Superior temporal gyrus (tissue), 1 donor: Measurements from ENCODE around the gene ADARB2.

Experiments used
- DNase-seq: peaks from one replicate; pipeline ENCODE4 v3.0.0-alpha.2; 2016; ENCODE audit errors: extremely low spot score

The ADARB2 gene

DNA sequence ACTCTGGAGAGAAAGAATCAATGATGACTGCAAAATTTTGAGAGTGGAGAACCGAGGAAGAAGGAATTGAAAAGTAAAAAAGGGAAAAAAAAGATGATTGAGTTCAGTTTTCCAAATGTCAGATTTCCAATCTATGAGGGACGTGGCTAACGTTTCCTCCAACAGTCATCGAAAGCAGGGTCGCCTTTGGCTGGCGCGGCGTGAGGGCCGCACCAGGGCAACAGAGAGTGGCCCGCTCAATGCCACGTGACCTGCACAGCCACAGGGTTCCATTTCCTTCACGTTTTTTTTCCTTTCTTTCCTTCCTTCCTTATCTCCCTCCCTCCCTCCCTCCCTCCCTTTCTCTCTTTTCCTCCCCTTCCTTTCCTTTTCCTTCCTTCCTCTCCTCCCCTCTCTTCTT lies 579.3 kb downstream of the ADARB2 start:
- DNase-seq: no peak

DNA sequence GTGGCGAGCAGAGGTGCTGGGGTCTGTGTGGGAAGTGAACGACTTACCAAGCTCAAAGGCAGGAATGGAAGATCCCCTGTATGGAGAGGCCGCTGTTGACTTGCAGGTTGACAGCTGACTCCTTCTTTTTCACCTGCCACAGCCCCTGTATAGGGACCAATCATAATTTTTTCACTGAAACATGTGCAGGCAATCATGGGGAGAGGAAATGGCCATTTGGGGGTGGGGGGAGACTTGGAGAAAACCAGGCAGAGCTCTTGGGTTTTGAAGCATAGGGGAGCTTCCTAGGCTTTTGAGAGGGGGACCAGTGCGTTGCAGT lies 579.8 kb downstream of the ADARB2 start:
- DNase-seq: no peak

DNA sequence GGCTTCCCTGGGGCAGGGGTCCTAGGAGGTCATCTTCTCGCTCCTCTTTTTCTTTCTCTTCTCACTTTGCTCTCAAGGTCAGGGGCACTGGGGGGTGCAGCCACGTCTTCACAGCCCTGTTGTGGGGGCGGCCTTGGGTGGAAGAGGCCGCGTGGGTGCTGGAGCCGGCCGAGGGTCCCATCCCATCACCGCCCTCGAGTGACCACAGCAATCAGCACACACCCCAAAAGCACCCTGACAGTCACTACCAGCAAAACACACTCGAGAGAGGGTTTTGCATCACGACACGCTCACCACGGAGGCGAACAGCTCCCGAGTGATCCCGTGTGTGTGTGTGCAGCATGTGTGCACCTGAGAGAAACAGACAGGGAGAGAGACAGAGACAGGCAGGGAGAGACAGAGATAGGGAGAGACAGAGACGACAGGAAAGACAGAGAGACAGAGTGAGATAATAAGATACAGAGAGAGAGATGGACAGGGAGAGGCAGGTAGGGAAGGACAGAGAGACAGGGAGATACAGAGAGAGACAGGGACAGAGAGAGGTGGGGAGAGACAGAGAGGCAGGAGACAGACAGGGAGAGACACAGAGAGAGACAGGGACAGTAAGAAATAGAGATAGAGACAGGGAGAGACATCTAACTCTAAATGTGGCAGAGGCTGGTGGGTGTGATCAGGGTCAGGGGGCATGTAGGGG lies 580.3 kb downstream of the ADARB2 start:
- DNase-seq: no peak

DNA sequence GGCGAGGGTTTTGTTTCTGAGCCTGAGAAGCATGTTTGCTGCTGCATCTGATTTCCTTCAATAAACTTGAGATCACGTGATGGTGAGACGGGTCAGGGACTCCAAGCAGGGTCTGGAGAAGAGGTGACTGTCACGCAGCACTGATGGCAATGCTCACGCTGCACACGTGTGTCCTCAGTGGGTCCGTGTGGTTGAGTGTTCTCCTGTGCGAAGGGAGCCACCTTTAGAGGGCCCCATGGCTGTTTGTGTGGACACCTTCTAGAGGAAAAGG lies 580.8 kb downstream of the ADARB2 start:
- DNase-seq: no peak

DNA sequence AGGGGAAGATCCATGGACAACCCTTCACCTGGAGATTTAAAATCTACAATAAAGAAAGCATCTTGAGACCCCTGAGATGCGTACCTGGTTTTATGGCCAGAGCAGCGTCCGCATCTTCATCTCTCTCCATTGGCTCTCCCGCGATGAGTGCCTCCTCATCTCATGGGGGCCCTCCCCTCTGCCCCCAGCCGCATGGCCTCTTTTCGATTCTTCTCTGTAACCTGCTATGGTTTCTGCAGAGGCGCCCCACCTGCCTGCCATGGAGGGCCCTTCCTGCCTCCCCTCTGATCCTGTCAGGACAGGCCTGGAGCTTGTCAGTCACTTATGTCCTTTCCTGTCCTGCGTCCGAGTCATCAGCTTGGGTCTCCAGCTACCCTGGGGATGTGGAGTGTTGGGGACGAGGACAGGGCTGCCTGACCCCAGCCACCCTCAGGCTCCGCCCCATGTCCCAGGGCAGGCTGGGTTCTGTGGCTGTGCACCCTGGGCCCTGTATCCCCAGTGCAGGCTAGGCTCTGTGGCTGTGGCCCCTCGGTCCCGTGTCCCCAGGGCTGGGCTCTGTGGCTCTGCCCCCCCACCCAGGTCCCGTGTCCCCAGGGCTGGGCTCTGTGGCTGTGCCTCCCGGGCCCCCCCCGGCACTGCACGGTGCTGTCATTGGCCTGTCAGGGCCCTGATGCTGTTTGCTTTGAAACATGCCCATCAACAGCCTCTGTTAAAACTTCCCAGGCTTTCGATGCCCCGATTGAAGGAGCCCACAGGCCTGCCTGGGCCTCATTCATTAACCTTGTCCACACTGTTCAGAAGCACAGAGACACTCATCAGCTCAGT lies 581.3 kb downstream of the ADARB2 start:
- DNase-seq: no peak

DNA sequence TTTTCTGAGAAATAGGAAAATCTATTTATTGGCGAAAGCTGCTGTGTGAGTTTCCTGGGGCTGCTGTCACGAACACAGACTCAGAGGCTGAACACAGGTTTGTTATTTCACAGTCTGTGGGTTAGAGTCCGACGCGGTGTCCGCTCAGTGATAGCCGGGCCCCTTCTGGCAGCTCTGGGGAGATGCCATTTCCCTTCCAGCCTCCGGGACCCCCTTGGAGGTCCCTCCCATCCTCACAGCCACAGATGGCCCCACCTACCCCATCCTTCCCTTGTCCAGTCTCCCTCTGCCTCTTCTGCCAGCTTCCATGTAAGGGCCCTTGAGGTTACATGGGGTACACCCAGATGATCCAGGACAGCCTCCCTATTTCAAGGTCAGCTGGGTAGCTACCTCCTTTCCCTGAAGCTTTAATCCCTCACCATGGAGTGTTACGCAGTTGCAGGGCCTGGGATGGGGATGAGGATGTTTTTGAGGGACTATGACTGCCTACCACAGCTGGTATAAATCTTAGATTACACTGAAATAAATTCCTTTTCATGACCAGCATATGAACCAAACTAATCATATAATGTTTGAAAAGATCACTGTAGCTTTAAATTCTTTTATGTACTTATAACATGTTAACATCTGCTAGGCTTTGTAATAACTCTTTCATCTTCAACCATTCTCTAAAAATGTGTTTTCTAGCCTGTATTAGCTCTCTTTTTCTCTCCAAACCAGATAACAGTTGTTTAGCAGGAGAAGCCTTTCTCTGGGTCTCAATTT lies 582.6 kb downstream of the ADARB2 start:
- DNase-seq: no peak

DNA sequence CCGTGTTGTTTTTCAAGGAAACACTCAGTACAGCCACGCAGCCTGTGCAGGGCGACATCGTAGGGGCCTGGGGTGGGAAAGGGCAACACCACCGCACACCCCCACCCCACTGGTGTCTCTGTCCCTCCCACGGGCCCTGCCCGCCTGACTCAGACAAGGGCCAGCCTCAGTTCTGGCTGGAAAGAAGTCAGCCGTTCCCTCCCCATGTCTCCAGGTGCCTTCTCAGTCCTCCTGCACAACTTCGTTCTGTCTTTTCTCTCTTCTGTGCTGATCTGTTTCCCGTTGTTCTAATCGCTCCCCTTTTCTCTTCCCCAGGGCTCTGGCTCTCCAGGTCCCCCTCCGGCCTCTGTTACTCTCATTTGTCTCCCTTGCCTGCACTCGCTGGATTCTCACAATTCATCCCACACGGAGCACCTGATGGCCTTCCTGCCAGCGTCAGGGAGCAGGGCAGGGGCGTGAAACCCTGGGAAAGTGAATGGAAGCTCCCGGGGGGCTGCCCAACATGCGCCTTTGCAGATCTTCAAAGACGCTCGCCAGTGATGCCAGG lies 583.4 kb downstream of the ADARB2 start:
- no peak for DNase-seq

DNA sequence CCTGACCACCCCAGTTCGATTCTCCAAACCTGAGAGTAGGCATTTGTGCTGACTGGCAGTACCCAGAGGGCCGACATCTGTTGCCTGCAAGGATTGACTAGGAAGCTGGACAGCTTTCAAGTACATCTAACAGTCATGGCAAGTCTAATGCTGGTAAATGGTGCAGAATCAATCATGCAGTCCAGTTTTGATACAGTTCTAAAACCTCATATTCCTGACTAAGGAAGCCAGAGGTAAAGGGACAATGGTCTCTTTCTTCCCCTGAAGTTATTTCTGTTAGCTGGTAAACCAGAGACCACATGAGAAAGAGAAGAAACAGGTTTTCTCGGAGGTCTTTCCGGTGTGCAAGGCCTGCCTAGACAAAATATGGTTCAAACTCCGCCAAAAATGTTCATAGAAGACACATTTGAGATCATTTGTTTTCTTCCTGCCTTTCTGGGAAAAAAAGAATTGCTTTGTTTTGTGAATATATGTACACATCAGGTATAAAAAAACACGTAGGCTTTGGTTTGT lies 584.0 kb downstream of the ADARB2 start:
- no peak for DNase-seq

DNA sequence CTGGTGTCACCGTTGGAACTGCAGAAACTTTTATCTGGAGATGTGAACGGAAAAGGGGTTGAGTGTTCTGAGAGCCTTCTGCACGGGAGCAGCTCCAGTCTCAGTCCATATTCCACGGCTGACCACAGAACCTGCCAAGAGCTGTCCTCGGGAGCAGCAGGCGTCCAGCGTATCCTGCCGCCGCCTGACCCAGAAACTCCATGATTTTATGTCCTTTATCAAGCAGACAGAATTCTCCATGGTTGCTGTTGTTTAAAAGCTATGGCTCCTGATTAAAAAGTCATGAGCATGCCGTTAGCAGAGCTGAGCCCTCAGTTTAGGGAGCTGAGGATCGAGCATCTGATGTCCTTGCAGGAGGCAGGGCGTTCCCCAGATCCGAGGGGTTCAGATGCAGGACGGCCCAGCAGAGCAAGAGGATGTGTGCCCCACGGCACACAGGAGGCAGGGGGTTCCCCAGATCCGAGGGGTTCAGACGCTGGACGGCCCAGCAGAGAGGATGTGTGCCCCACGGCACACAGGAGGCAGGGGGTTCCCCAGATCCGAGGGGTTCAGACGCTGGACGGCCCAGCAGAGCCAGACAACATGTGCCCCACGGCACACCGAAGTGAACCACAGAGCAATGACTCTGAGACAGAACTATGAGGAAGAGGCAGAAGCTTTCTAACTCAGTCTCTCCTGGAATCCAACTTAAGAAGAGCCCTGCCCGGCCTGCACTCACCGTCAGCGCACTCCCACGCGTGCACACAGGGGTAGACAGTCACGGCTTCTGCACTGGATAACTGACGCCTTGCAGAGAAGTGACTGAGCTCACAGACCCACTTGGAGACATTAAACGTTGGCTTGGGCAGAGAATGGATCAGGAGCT lies 584.7 kb downstream of the ADARB2 start:
- DNase-seq: no peak

DNA sequence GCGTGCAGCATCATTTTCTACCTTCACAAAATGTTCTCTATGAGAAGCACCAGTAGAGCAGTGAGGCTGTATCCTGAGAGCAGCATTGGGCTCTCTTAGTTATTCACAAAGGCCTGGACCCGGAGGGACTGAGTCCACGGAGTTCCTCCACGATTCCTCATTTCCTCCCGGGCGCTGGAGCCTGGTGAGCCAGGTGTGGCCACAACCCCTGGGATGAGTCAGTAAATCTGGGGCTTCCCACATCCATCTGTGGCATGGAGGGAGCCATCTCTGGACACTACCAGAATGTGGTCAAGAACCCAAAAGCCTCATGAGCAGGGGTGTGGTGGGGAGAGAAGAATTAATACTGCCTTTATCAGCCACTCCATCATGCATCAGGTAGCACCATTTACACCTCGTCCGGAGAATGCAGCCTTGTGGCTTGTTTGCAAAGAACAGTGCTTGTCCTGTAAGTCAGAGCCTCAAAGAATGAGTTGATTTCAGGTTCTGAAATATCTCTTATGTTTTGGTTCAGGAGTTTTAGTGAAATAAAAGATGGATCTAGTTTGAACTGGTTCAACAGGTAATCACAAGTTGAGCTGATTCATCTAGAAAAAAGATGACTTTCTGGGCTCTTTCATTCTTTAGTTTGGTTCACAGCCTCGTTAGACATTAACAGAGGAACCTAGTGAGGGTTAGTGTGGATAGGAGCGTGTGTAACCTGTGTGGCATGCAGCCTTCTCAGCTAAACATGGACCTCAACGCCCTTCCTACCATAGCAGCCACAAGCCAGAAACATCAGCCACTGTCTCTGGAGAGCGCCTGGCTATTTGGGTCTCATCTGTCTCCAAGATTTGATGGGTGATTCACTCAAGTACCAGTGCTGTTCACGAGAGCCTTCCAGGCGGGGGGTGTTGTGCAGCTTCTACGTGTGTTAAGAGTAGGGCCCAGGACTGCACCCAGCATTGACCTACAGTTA lies 586.0 kb downstream of the ADARB2 start:
- DNase-seq: no peak

DNA sequence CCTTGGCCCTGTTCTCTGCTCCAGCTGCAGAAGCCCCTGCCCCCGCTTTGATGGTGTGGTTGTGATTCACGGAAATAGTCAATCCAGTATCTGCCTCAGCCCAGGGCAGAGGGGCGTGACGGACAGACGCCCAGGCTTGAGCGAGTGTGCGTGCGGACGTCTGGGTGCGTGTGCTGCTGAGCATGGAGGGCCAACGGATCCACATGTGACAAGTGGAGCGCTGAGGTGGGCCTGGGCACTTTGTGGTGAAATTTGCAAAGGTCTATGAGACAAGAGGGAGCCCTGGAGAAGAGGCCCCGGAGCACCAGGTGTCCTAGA lies 586.7 kb downstream of the ADARB2 start:
- no peak for DNase-seq

DNA sequence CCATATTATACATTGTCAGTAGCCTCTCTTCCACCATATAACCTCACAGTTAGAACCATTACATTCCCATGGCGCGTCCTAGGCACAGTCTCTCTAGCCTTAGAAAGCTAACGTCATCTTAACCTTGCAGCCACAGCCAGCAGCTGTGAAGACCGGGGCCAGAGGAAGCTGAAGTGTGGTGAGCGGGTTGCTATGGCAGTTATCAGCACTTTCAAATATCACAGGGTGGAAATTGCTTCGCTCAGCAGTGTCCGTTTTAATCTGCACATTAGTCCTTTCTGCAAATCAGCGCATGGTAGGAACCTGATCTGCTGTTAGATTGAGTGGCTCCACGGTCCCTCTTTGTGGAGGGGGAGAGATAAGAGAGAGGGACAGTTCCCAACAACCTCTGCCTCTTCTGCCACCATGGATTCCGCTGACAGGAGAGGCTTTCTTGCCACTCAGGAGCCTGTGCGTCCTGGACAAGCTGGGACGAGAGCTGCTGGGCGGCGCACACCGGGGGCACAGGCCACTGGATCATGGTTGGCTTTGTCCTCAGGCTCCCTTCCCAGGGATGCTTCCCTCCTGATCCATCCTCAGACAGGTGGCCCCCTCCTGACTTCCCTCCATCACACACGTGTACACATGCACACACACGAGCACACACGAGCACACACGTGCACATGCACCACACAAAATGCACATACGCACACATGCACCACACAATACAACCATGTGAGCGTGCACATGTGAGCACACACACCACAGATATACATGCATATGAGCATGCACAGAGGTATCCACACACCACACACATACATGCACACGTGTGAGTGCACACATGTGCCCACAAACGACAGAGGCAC lies 587.3 kb downstream of the ADARB2 start:
- no peak for DNase-seq

DNA sequence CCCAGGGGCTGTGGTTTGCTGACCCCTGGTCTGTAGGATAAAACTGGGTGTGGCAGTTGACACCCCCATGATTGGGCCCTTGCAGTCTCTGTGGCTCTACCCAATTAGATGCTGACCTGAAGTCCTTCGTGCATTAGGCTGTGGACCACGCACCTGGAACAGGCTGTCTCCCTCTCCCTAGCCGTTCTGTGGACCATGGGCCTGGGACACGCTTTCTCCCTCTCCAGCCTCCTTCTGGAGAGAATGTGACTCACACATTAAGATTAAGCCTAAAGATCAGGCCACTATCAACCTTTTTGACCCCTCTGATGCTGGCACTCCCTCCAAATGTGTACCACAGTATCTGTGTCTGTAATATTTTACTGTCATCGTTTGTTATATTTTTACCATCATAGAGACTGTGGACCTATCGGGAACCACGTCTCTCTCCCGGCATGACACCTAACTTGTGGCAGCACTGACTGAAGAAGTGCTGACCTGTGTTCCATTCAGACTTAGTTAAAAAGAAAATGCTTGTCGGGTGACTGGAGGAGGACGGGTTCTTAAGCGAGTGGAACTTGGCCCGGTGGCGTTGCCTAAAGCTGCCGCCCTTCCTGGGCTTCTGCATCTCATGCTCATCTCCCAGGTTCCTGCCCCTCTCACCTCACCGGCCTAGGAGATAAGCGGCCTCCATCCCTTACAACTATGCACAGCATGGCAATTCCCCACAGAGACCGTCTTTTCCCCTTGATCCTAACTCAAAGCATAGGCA lies 588.3 kb downstream of the ADARB2 start:
- DNase-seq: no peak

DNA sequence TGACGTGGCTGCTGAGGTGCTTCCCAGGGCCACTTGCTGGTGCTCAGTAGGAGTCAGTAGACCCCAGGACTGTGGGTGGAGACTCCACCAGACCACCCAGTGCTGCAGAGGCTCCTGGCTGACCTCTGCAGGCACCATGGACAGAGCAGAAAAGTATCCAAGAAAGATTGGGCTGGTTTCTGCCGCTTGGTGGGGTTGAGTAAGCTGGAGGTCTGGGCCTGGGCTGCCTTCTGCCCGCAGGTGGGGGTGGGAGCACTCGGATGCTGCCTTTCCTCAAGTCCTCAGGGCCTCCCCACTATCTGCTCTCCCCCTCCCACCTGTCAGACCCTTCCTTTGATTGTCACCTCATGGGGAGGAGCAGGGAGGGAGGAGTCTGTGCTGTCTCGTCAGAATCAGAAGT lies 589.5 kb downstream of the ADARB2 start:
- DNase-seq: no peak

DNA sequence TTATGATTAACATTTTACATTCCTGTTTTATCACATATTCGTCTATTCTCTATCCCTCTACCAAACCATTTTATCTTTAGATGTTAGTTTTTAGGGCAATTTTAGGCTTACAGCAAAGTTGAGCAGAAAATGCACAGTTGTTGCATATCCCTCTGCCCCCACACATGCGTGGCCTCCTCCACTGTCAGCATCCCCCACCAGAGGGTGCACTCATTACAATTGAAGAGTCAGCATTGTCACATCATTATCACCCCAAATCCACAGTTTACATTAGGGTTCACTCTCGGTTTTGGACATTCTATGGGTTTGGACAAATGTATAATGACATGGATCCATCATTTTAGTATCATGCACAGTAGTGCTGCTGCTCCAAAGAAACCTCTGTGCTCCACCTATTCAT lies 594.7 kb downstream of the ADARB2 start:
- peak; percentile 57 for DNase-seq

DNA sequence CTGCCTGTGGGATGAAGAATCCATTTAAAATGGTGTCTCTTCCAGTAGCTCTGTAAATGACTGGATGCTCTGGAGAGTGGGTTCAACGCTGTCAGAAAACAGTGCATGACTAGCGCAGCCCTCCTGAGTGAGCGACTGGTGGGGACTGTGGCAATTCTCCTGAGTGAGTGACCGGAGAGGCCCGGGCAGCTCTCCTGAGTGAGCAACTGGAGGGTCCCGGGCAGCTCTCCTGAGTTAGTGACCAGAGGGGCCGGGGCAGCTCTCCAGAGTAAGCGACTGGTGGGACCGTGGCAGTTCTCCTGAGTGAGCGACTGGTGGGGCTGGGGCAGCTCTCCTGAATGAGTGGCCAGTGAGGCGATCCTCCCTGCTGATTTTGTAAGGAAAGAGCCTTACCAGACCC lies 595.6 kb downstream of the ADARB2 start:
- DNase-seq: no peak

DNA sequence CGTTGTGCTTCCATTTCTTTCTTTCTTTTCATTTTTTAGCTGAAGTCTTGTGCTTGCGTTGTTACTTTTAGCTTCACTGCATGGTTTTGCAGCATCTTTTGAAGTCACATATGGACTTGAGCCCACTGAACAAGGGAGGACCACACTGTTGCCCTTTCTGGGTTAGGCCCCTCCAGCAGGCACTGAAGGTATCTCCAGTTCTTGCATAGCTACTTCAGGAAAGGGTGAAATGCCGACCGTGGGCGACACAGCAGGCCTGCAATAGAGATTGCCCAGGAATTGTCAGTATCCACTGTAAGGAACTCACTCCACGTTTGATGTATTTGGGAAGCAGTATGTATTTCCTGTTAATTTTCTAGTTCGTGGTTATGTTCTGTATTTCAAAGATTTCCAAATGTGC lies 596.1 kb downstream of the ADARB2 start:
- no peak for DNase-seq

DNA sequence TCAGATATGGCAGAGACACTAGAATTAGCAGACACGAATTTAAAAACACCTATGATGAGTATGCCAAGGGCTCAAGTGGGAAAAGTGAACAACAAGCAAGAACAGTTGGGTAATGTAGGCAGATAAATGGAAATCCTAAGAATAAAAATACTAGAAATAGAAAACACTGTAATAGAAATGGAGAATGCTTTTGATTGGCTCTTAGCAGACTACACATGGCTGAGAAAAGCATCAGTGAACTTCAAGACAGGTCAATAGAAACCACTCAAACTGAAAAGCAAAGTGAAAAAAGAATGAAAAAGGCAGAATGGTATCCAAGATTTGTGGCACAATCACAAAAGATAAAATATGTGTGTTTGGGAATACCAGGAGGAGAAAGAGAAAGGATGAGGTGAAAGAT lies 598.8 kb downstream of the ADARB2 start:
- no peak for DNase-seq
